ENCODE measurements around the gene CLN5.

DNA sequence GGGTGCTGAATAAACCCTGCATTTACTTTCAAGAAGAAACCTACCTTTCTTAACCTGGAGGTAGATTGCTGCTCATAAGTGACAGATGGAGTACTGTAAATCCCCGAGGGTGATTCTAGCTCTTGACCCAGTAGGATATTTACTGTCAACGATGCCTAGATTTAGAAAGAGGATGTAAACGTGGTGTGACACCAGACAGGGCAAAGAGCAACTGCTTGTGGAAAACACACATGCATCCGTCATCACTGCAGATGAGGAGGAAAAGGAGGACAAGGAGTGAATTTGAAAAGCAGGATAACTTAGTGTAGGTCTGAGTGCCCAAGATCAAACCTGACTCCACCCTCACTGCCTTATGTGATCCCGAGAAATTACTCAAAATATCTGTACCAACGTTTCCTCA lies 9.8 kb upstream of the CLN5 start:
- TF ChIP-seq, protein P1, sequence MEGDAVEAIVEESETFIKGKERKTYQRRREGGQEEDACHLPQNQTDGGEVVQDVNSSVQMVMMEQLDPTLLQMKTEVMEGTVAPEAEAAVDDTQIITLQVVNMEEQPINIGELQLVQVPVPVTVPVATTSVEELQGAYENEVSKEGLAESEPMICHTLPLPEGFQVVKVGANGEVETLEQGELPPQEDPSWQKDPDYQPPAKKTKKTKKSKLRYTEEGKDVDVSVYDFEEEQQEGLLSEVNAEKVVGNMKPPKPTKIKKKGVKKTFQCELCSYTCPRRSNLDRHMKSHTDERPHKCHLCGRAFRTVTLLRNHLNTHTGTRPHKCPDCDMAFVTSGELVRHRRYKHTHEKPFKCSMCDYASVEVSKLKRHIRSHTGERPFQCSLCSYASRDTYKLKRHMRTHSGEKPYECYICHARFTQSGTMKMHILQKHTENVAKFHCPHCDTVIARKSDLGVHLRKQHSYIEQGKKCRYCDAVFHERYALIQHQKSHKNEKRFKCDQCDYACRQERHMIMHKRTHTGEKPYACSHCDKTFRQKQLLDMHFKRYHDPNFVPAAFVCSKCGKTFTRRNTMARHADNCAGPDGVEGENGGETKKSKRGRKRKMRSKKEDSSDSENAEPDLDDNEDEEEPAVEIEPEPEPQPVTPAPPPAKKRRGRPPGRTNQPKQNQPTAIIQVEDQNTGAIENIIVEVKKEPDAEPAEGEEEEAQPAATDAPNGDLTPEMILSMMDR (IDR thresholded peaks at IDR 0.05), result no peak
- no peak for TF ChIP-seq POLR2A (IDR thresholded peaks at IDR 0.05)

All from Peyer's patch (tissue), 4 donors.